ENCODE data around the gene GPR87. TPM values are rescaled to one million over a fixed set of nuclear protein-coding genes. Genes with fewer than 3 reads are reported as not detected.

The GPR87 gene
- total RNA-seq, 1 experiment from 2014 or later, result 1.2 TPM

DNA sequence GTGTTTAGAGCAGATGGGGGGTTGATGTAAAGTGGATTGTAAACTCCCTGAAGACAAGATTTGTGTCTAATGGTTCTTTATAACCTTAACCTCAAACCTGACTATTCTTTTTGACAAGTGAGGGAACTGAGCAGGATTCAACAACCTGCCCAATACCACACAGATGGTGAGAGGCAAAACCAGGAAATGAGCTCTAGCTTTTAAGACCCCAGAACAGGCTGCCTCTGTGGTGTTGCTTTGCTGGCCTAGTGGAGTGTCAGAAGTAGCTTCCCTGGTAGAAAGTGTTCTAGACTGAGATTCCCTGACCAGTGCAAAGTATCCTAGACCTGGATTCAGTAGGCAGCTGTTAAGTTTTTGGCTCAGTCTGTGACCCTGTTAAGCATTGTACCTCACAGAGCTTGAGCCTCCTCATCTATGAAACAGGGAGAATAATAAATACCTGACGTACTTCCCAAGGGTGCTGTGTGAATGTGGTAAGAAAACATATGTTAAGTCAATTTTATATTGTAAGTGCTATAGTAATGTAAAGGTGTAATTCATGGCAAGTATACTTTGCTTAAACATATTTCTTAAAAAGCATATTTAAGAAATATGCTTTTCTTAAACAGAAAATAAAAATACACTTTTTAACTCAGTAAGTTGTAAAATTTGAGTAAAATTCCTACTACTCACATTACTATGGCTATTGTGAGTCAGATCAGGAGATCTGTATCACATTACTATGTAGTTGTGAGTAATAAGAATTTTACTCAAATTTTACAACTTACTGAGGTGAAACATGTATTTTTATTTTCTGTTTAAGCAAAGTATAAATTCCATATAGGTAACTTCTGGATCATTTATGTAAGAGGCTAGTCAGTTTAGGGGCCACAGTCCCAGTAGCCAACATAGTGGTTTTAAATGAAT is 8.8 kb downstream of the GPR87 start:
- intact Hi-C loops (cut with micrococcal nuclease; ENCODE audit: unreplicated experiment), result loop anchor here (1.0 to 5.0 kb wide), 2 partner anchors 8 to 529 kb away; partner anchors contain the start of gene GPR87
- H3K4me3 Mint-ChIP-seq (ENCODE audit: low read depth, unreplicated experiment), result no peak overlapping the region
- BruUV-seq (replicated peaks), result no TSS peak
- no peaks in the 10 kb centered on the region for H3K27me3 Mint-ChIP-seq (ENCODE audit: unreplicated experiment)
- H3K4me1 Mint-ChIP-seq (ENCODE audit: low read depth, unreplicated experiment), result peaks cover 48% of the 10 kb centered on the region
- CTCF ChIA-PET, result interaction anchor here (0.7 kb wide), 2 partner anchors 92 to 447 kb away, joined by 4 to 6 read pairs; no protein-coding TSS in a partner anchor
- no peaks in the 10 kb centered on the region for H3K9me3 Mint-ChIP-seq (ENCODE audit: low read depth, unreplicated experiment)
- H3K27ac Mint-ChIP-seq (ENCODE audit: unreplicated experiment), result peak overlapping the region; percentile 28
- no peak for DNase-seq
- no peaks in the 10 kb centered on the region for H3K36me3 Mint-ChIP-seq (ENCODE audit: insufficient read depth, unreplicated experiment)
- TF ChIP-seq, protein P1, sequence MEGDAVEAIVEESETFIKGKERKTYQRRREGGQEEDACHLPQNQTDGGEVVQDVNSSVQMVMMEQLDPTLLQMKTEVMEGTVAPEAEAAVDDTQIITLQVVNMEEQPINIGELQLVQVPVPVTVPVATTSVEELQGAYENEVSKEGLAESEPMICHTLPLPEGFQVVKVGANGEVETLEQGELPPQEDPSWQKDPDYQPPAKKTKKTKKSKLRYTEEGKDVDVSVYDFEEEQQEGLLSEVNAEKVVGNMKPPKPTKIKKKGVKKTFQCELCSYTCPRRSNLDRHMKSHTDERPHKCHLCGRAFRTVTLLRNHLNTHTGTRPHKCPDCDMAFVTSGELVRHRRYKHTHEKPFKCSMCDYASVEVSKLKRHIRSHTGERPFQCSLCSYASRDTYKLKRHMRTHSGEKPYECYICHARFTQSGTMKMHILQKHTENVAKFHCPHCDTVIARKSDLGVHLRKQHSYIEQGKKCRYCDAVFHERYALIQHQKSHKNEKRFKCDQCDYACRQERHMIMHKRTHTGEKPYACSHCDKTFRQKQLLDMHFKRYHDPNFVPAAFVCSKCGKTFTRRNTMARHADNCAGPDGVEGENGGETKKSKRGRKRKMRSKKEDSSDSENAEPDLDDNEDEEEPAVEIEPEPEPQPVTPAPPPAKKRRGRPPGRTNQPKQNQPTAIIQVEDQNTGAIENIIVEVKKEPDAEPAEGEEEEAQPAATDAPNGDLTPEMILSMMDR (IDR thresholded peaks at IDR 0.05; ENCODE audit: unreplicated experiment), result no peak

DNA sequence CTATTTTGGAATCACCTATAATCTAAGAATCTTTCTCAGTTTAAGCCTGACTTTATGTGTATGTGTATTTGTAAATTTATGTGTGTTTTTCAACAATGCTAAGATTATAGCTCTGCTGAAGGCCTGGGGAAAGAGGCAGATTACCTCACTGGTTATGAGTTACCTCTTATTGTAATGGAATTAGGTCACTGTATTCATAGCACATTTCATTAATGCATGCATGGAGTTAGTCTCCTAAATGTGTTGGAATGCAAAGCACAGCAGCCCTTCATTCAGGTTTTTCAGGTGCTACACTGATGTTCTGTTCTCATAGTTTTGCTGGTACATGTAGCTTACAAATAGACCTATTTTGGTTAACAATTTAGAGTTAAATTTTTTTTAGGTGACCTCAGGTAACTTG is 9.5 kb downstream of the GPR87 start:
- Mint-ChIP-seq H3K9me3 (ENCODE audit: low read depth, unreplicated experiment) (no peaks in the 10 kb centered on the region), H3K27ac (ENCODE audit: unreplicated experiment) (peak overlapping the region; percentile 28), H3K4me3 (ENCODE audit: low read depth, unreplicated experiment) (no peak overlapping the region), H3K4me1 (ENCODE audit: low read depth, unreplicated experiment) (peaks cover 53% of the 10 kb centered on the region), H3K36me3 (ENCODE audit: insufficient read depth, unreplicated experiment) (no peaks in the 10 kb centered on the region), H3K27me3 (ENCODE audit: unreplicated experiment) (no peaks in the 10 kb centered on the region)
- TF ChIP-seq, protein P1 (IDR thresholded peaks at IDR 0.05; ENCODE audit: unreplicated experiment), result no peak
- intact Hi-C loops (cut with micrococcal nuclease; ENCODE audit: unreplicated experiment), result loop anchor here (1.0 to 5.0 kb wide), 2 partner anchors 9 to 530 kb away; partner anchors contain the start of gene GPR87
- no TSS peak for BruUV-seq (replicated peaks)
- no peak for DNase-seq
- CTCF ChIA-PET, result interaction anchor here (0.6 to 0.7 kb wide), 2 partner anchors 447 to 647 kb away, joined by 4 read pairs; no protein-coding TSS in a partner anchor

DNA sequence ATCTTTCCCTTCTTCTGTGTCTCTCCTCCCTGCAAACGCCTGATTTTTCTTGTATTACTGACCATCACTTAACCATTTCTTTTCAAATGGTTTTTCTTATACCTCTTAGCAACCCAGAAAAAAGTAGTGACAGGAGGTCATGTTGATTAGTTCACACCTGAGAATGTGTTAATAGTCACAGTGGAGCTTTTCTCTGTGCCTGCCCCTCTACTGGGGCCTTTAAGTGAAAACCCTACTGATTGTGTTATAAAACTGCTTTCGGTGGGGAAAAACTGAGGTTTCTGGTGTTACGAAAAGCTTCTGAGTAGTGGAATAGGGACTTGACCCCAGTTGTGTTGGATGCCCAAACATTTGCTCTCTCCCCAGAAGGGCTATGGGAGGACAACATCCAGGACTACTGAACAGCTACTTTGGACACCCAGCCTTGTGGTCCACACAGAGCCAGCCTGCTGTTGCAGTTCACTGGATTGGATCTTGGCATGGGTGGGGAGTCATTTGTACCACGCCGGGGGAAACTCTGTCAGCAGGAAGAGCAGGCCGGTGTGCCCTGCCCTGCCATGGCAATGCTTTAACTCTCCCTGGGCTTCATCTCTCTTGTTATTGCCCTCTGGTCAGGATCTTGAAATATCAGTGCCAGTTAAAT is 10.3 kb downstream of the GPR87 start:
- TF ChIP-seq, protein P1 (IDR thresholded peaks at IDR 0.05; ENCODE audit: unreplicated experiment), result no peak
- CTCF ChIA-PET, result interaction anchor here (1.1 to 2.4 kb wide), 4 partner anchors 10 to 531 kb away, joined by 3 to 27 read pairs (median 8); partner anchors contain the start of gene GPR87
- H3K9me3 Mint-ChIP-seq (ENCODE audit: low read depth, unreplicated experiment), result no peaks in the 10 kb centered on the region
- H3K27me3 Mint-ChIP-seq (ENCODE audit: unreplicated experiment), result no peaks in the 10 kb centered on the region
- H3K4me3 Mint-ChIP-seq (ENCODE audit: low read depth, unreplicated experiment), result no peak overlapping the region
- intact Hi-C loops (cut with micrococcal nuclease; ENCODE audit: unreplicated experiment), result loop anchor here (5.0 kb wide), 1 partner anchor 531 kb away; no protein-coding TSS in a partner anchor
- H3K36me3 Mint-ChIP-seq (ENCODE audit: insufficient read depth, unreplicated experiment), result no peaks in the 10 kb centered on the region
- BruUV-seq (replicated peaks), result no TSS peak
- peak overlapping the region; percentile 91 for H3K27ac Mint-ChIP-seq (ENCODE audit: unreplicated experiment)
- peaks cover 53% of the 10 kb centered on the region for H3K4me1 Mint-ChIP-seq (ENCODE audit: low read depth, unreplicated experiment)
- DNase-seq, result no peak

DNA sequence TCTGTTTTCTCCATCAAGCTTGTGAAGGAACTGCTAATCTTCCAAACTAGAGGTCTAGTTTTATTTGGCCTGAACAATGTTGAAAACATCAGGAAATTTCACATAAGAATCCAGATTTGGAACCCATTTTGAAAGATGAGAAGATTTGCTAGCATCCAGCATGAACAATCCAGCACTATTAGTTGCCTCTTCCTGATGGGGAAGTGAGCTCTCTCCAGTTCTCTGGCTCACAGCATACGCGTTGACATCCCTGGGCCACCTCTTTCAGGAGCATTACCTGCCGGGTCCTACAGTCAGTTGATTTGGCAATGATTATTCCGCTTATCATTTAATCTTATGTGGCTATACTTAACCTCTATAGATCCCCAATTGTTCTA is 10.9 kb downstream of the GPR87 start:
- no TSS peak for BruUV-seq (replicated peaks)
- no peaks in the 10 kb centered on the region for H3K9me3 Mint-ChIP-seq (ENCODE audit: low read depth, unreplicated experiment)
- peak overlapping the region; percentile 50 for H3K4me3 Mint-ChIP-seq (ENCODE audit: low read depth, unreplicated experiment)
- H3K36me3 Mint-ChIP-seq (ENCODE audit: insufficient read depth, unreplicated experiment), result no peaks in the 10 kb centered on the region
- H3K27ac Mint-ChIP-seq (ENCODE audit: unreplicated experiment), result peak overlapping the region; percentile 91
- intact Hi-C loops (cut with micrococcal nuclease; ENCODE audit: unreplicated experiment), result loop anchor here (1.0 to 5.0 kb wide), 2 partner anchors 22 to 532 kb away; no protein-coding TSS in a partner anchor
- CTCF ChIA-PET, result interaction anchor here (0.5 to 2.4 kb wide), 6 partner anchors 11 to 1898 kb away, joined by 3 to 27 read pairs (median 5); partner anchors contain the start of gene GPR87
- H3K27me3 Mint-ChIP-seq (ENCODE audit: unreplicated experiment), result no peaks in the 10 kb centered on the region
- DNase-seq, result no peak
- H3K4me1 Mint-ChIP-seq (ENCODE audit: low read depth, unreplicated experiment), result peaks cover 53% of the 10 kb centered on the region
- TF ChIP-seq, protein P1 (IDR thresholded peaks at IDR 0.05; ENCODE audit: unreplicated experiment), result no peak
